GM23248 (cell line): ENCODE results near the gene LSP1. TPM values are rescaled to one million over a fixed set of nuclear protein-coding genes. Genes with fewer than 3 reads are reported as not detected.

Source experiments
- DNase-seq: peaks from one replicate; pipeline ENCODE4 v3.0.0-alpha.2; 2015
- H2AFZ ChIP-seq: fragments of 200-600 bp; sonication (generic); 2 replicates; pipeline ENCODE4 v1.6.1; 2016; ENCODE audit warnings: antibody characterized with exemption
- H3F3A ChIP-seq: fragments of 200-600 bp; sonication (generic); 2 replicates; pipeline ENCODE4 v1.6.1; 2016; ENCODE audit warnings: mild to moderate bottlenecking, antibody characterized with exemption, mixed run types; ENCODE audit not compliant: insufficient read depth
- H3K27ac ChIP-seq: fragments of 200-600 bp; sonication (generic); 2 replicates; pipeline ENCODE4 v1.5.1; 2016; ENCODE audit warnings: mild to moderate bottlenecking
- H3K27me3 ChIP-seq: fragments of 200-600 bp; sonication (generic); replicated peaks from 2 replicates; pipeline ENCODE4 v1.6.1; 2016; ENCODE audit warnings: mild to moderate bottlenecking; ENCODE audit not compliant: insufficient read depth
- H3K36me3 ChIP-seq: fragments of 200-600 bp; sonication (generic); 2 replicates; pipeline ENCODE4 v1.6.1; 2016; ENCODE audit warnings: low read depth, mild to moderate bottlenecking
- H3K4me1 ChIP-seq: fragments of 200-600 bp; sonication (generic); 2 replicates; pipeline ENCODE4 v1.6.1; 2016; ENCODE audit warnings: mild to moderate bottlenecking; ENCODE audit not compliant: insufficient read depth
- H3K4me2 ChIP-seq: fragments of 200-600 bp; sonication (generic); one replicate; pipeline ENCODE4 v1.6.1; 2016; ENCODE audit warnings: mild to moderate bottlenecking; ENCODE audit not compliant: unreplicated experiment
- H3K4me3 ChIP-seq: fragments of 200-600 bp; sonication (generic); 2 replicates; pipeline ENCODE4 v1.5.1; 2016; ENCODE audit warnings: mild to moderate bottlenecking
- H3K79me2 ChIP-seq: fragments of 200-600 bp; sonication (generic); 2 replicates; pipeline ENCODE4 v1.6.1; 2016; ENCODE audit warnings: mild to moderate bottlenecking; ENCODE audit not compliant: insufficient read depth
- H3K9ac ChIP-seq: fragments of 200-600 bp; sonication (generic); 2 replicates; pipeline ENCODE4 v1.6.1; 2016; ENCODE audit warnings: mild to moderate bottlenecking
- H3K9me2 ChIP-seq: fragments of 200-600 bp; sonication (generic); 2 replicates; pipeline ENCODE4 v1.6.1; 2016; ENCODE audit warnings: mixed run types, mild to moderate bottlenecking, moderate library complexity; ENCODE audit not compliant: insufficient read depth
- H3K9me3 ChIP-seq: fragments of 200-600 bp; sonication (generic); one replicate; pipeline ENCODE4 v1.6.1; 2017; ENCODE audit warnings: low read depth
- H4K20me1 ChIP-seq: fragments of 200-600 bp; sonication (generic); 2 replicates; pipeline ENCODE4 v1.6.0; 2016; ENCODE audit not compliant: insufficient read depth
- EZH2 ChIP-seq: fragments of 200-600 bp; sonication (generic); IDR thresholded peaks from 2 replicates; pipeline ENCODE4 v1.6.1; 2018; ENCODE audit warnings: antibody characterized with exemption, mild to moderate bottlenecking; ENCODE audit not compliant: insufficient read depth, poor library complexity, severe bottlenecking
- EZH2phosphoT487 ChIP-seq: fragments of 200-600 bp; sonication (generic); IDR thresholded peaks from 2 replicates; pipeline ENCODE4 v1.6.1; 2018; ENCODE audit warnings: antibody characterized with exemption, moderate library complexity, mild to moderate bottlenecking, low read depth; ENCODE audit not compliant: insufficient read depth
- WGBS, 2 experiments: methylation state at CpG; one replicate each; pipeline ENCODE4 v1.1.6; 2015 to 2017; ENCODE audit warnings: low lambda C conversion rate in 2 of 2, low coverage in 1 of 2; ENCODE audit errors: missing lambda C conversion rate in 2 of 2; 5-methylcytosine and 5-hydroxymethylcytosine counted together
- in situ Hi-C: fragments of 300-500 bp; cut with MboI; formaldehyde crosslinking; loops from 2 replicates; pipeline ENCODE4 v1.15.0; 2020
- polyA plus RNA-seq: library from polyadenylated mRNA; unstranded; fragments of >200 nt; fragmentation: Nextera tagmentation; extraction: Ambion mirVana; gene quantifications from 2 replicates; pipeline ENCODE4 v1.2.1, GENCODE V29; 2016
- total RNA-seq: library from RNA; depleted of rRNA; stranded (reverse); fragments of >200 nt; shearing (Covaris generic); gene quantifications from 2 replicates; pipeline ENCODE4 v1.2.3, GENCODE V29; 2014

Gene LSP1
- total and polyA plus RNA-seq, 2 experiments from 2014 or later: 0.36 TPM; not detected in 1

- no peak overlapping the region for H3K4me2 ChIP-seq
- H3K9ac ChIP-seq: no peak overlapping the region
- no peaks in the 10 kb centered on the region for H4K20me1 ChIP-seq
- in situ Hi-C loops: loop anchor here (25.0 kb wide), 1 partner anchor 302 kb away; the partner anchor contains the start of genes INS and TH
- TF ChIP-seq EZH2phosphoT487 (no peak), EZH2 (no peak)
- DNase-seq: no peak
- no peaks in the 10 kb centered on the region for H3K36me3 ChIP-seq
- H3K4me1 ChIP-seq: peaks cover 15% of the 10 kb centered on the region
- WGBS, 2 experiments: 65 to 68% methylated on average over 1 of the region's 1 CpG
- H3K27ac ChIP-seq: no peak overlapping the region
- H3K79me2 ChIP-seq: no peaks in the 10 kb centered on the region
- H3K9me3 ChIP-seq: no peaks in the 10 kb centered on the region
- no peaks in the 10 kb centered on the region for H3F3A ChIP-seq
- peaks cover 4% of the 10 kb centered on the region; the same call in 1 of the 2 replicates for H3K27me3 ChIP-seq
- H2AFZ ChIP-seq: no peak overlapping the region
- no peaks in the 10 kb centered on the region for H3K9me2 ChIP-seq
- no peak overlapping the region for H3K4me3 ChIP-seq
Measured at GRCh38 chr11:1860108-1860507, 7.2 kb downstream of the LSP1 start.

DNA sequence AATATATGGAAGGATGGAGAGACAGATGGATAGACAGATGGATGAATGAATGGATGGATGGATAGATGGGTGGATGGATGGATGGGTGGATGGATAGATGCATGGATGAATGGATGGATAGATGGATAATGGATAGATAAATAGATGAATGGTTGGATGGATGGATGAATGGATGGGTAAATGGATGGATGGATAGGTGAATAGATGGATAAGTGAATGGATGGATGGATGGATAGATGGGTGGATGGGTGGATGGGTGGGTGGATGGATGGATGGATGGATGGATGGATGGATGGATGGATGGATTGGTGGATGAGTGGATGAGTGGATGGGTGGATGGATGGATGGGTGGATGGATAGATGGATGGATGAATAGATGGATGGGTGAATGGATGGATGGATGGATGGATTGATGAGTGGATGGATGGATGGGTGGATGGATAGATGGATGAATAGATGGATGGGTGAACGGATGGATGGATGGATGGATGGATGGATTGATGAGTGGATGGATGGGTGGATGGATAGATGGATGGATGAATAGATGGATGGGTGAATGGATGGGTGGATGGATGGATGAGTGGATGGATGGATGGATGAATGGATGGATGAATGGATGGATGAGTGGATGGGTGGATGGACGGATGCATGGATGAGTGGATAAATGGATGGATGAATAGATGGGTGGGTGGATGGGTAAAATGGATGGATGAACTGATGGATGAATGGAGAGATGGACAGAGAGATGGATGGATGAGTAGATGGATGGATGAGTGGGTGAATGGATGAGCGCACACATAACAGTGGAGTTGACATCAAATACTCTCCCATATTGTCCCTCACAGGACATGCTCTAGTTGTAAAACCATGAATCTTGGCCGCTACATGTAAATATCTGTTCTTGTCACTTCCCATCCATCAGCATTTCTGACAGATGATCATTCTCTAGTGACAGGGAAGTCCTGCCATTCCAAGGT, 8.8 kb downstream of the LSP1 start:
- in situ Hi-C loops: loop anchor here (25.0 kb wide), 1 partner anchor 301 kb away; the partner anchor contains the start of genes INS and TH
- no peak overlapping the region for H3K9ac ChIP-seq
- H3K4me3 ChIP-seq: no peak overlapping the region
- peaks cover 15% of the 10 kb centered on the region for H3K4me1 ChIP-seq
- DNase-seq: no peak
- peaks cover 4% of the 10 kb centered on the region; the same call in 1 of the 2 replicates for H3K27me3 ChIP-seq
- no peak for TF ChIP-seq EZH2phosphoT487
- no peak for TF ChIP-seq EZH2
- WGBS, 2 experiments: 95 to 97% methylated on average over 3 to 4 of the region's 4 CpGs
- H4K20me1 ChIP-seq: no peaks in the 10 kb centered on the region
- H3K9me3 ChIP-seq: no peaks in the 10 kb centered on the region
- H3K79me2 ChIP-seq: no peaks in the 10 kb centered on the region
- no peaks in the 10 kb centered on the region for H3K36me3 ChIP-seq
- no peak overlapping the region for H3K4me2 ChIP-seq
- H3F3A ChIP-seq: no peaks in the 10 kb centered on the region
- H3K27ac ChIP-seq: no peak overlapping the region
- no peaks in the 10 kb centered on the region for H3K9me2 ChIP-seq
- no peak overlapping the region for H2AFZ ChIP-seq

DNA sequence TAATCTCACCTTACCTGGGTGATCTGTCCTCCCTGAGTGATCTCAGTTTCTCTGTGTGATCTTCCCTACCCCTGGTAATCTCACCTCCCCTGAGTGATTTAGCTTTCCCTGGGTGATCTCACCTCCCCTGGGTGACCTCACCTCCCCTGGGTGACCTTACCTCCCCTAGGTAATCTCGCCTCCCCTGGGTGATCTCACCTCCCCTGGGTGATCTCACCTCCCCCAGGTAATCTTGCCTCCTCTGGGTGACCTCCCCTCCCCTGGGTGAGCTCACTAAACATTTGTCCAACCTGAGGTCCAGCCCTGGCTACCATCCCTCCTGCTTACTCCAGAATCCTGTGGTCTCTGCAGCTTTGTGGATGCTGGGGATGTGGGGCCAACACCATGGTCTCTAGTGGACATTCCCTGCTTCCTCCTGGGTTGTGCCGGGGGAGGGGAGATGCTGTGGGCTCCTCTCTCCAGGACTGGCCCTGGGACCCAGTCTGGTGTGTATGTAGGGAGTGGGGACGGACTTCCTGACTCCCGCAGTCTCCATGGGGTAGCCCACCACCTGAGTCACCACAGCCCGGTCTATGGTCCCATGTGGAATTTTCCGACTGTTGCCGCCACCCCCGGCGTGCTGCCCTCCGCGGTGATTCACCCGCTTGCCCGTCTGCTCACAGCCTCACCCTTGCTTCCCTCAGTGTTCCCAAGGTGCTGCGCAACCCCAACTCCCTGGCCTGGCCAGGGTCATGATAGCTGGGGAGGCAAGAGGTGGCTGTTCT, 9.9 kb downstream of the LSP1 start:
- DNase-seq: peak; percentile 58
- Histone ChIP-seq H3K27ac (no peak overlapping the region; the same call in 1 of the 2 replicates), H3K9me2 (no peaks in the 10 kb centered on the region), H3K36me3 (no peaks in the 10 kb centered on the region), H3K79me2 (no peaks in the 10 kb centered on the region), H3K4me1 (peaks cover 15% of the 10 kb centered on the region), H3K9ac (no peak overlapping the region), H3K4me3 (no peak overlapping the region), H4K20me1 (no peaks in the 10 kb centered on the region), H3F3A (no peaks in the 10 kb centered on the region), H2AFZ (no peak overlapping the region), H3K27me3 (peaks cover 4% of the 10 kb centered on the region; the same call in 1 of the 2 replicates), H3K9me3 (no peaks in the 10 kb centered on the region), H3K4me2 (no peak overlapping the region)
- 48 to 64% methylated on average over 13 to 14 of the region's 14 CpGs for WGBS, 2 experiments
- TF ChIP-seq EZH2: no peak
- TF ChIP-seq EZH2phosphoT487: no peak
- in situ Hi-C loops: loop anchor here (25.0 kb wide), 1 partner anchor 300 kb away; the partner anchor contains the start of genes INS and TH
